HG03045 (cell line): Measurements from ENCODE around the gene ILDR2.

Experiments used
- ATAC-seq: cut with Tn5 transposase; IDR thresholded peaks from one replicate; pipeline ENCODE4 v1.9.1; 2021; ENCODE audit warnings: mild to moderate bottlenecking, moderate library complexity; ENCODE audit not compliant: unreplicated experiment

The ILDR2 gene

DNA sequence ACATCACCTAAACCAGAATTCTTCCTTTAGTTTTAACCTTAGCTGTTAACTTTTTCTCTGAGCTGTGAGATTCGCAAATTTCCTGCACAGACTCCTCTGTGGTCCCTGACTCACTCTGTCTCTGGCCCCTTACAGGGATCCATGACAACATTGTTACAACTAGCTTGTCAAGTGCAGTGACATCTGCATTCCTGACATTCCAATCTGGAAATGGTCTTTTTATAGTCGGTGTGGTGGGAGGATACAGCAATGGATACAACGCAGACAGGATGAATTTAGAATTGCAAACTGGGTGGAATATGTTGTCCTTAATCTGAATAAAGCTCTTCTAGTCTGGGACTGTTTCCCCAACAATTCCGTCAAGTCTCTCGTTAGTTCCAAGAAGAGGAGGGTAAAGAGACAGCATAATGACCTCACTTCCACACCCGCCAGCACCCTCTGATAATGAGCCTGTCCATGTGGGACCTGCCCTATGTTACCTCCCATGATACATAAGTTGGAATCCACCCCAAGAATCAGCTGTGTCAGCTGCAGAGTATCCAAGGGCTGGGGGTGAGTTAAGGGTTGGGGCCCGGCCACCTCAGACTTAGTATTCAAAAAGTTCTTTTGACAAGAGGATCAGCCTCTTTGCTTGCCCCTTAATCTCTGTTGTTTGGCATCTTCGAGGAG lies 49.4 kb downstream of the ILDR2 start:
- no peak for ATAC-seq

DNA sequence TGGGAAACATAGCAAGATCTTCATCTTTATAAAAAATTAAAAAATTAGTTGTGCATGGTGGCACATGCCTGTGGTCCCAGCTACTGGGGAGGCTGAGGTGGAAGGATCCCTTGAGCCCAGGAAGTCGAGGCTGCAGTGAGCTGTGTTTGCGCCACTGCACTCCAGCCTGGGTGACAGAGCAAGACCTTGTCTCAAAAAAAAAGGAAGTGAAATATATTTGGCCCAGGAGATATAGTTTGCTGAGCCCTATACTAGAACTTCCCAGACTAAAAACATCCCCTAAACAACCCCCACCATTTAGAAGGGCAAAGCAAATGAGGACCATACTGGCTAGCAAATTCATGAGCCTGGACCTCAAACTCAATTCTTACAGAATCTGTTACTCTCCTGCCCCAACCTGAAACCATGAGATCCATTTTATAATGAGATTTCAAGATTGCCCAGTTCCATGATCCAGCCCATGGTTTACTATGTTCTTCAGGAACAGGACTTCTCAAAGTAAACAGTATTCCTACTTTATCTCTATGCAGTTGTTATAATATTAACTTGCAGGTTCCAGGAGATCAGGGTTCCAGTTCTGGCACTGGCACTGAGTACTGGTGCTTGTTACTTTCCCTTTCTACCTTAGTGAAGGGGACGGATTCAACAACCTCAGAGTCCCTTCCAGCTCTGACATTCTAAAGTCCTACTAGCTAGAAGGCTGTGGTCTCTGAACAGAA lies 50.4 kb downstream of the ILDR2 start:
- peak; percentile 61 for ATAC-seq

DNA sequence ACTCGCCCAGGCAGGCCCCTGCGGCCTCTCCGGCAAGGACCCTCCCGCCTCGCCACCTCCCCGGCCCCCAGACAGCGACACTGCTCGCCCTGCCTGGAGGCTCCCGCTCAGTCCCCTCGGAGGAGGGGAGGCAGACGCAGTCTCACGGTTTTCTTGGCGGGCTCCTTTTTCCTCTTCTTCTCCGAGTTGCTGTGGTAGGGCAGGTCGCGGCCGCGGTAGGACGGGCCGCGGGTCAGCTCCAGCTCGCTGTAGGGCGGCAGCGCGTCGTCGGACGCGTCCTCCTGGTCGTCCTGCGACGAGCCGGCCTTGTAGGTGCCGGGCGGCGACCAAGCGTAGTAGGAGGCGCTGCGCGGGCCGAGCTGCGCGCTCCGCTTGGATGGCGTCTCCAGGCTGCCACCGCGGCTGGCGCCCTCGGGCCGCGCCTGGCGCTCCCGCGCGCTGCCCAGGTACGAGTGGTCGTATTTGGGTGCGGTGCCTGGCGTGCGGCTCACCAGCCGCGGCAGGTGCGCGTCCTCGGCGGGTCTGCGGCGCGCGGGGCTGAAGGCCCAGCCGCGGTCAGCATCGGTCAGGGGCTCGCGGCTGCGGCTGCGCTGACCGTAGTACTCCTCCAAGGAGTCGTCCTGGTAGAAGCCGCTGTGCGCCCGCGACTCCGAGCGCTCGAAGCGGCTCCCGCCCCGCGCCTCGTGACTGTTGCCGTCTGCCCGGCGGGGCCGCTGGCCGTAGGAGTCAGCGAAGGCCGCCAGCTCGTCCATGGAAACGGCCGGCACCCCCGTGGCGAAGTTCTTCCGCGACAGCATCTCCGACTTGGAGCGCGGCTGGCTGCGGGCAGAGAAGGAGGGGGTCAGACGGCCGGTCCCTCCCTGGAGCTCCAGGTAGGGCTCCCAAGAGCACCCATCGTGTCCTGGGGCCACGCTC lies 54.5 kb downstream of the ILDR2 start:
- ATAC-seq = no peak

DNA sequence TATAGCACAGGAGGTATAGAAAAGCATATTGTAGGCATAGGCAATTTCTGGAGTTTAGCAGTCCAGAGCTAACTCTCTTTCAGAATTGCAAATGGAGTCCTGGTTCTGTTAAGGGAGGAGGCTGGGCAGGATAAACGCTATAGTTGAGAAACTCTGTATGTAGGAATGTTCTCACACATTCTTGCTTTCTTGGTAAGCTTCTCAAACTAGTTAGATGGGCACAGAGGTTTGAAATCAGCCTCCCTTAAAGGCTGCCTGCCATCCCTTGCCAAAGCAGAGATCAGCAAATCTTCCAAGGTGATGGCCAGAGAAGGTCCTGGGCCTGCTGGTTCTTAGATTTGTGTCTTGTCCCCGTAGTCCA lies 56.4 kb downstream of the ILDR2 start:
- no peak for ATAC-seq

DNA sequence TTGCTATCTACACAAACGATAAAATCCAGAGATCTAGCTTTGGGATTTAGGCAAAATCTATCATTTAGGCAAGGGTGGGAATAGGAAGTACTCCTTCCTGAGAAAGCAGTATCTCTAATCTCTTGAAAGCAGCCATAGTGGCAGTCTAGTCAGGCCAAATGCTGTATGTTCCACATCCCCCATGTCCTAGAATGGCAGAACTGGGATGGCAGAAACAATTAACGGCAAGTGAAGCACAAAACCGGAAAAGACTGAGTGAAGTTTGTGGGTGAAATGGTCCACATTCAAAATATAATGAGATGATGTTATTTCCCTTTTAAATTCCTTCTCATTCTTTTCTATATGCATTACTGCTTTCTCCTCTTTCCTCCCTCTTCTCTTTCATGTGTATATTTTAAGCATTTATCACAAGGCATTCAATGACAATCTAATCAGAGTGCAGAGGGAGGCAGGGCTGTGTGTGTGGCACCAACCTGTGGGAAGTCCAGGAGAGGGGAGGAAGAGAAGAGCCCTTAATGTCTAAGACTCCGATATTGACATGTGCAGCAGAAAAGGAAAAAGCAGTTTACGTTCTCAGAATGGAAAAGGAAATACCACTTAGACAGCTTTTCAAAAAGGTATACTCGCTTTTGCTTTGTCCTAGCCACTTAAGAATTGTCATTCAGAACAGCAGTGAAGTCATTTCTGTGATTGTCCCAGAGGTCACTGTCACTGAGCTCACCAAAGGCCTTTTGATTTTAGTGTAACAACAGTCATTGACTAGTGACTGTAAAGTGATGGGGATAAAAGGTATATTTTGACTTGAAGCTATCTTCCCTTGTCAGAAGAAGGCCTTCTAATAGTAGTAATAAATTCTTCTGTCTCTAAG lies 57.0 kb downstream of the ILDR2 start:
- ATAC-seq = no peak

DNA sequence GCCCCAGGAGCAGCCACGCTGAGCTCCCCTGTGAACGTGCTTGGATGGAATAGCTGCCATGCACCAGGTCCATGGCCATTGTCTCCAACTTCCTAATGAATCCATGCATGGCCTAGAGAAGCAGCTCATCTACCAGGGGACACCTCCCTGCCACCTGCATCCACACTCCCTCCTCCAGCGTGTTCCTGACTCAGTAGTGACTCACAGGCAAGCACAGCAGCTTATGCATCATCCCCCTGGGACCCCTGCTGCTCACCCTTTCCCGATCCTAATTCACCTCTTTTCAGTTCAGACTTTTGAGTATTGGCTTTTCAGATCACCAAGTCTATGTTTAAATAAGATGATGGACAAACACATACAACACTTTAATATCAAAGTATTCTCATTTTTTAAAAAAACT lies 59.4 kb downstream of the ILDR2 start:
- ATAC-seq = no peak

DNA sequence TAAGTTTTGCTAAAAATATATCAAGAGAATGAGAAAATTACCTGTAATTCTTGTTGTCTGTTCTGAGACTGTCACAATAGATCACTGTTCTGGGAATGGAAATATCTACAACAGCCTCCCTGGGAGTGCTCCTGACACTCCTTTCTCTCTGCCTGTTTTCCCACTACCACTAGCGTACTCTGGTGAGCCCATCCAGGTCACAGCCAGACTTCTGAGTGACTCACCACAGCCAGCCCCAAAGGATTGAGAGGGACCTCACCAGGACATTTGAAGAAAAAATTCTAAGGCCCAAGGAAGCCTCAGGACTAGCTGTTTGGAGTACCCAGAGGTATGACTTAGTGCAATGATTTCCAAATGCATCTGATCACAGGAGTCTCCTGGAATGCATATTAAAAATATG lies 60.3 kb downstream of the ILDR2 start:
- ATAC-seq = no peak

DNA sequence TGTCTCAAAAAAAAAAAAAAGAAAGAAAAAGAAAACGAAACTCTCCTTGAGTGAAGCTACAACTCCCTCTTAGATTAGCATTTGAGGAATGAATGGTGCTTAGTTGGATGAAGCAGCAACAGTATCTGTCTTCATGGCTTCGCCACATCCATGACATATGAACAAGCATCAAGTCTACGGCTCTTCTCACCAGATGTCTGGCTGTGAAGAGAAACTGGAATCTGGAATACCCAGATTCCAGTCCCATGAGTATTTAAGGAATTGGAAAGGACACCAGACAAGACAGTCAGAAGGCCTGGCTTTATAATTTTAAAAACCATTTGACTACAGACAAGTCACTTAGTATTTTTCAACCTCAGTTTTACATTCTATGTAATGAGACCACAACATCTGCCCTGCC lies 61.2 kb downstream of the ILDR2 start:
- ATAC-seq = no peak

DNA sequence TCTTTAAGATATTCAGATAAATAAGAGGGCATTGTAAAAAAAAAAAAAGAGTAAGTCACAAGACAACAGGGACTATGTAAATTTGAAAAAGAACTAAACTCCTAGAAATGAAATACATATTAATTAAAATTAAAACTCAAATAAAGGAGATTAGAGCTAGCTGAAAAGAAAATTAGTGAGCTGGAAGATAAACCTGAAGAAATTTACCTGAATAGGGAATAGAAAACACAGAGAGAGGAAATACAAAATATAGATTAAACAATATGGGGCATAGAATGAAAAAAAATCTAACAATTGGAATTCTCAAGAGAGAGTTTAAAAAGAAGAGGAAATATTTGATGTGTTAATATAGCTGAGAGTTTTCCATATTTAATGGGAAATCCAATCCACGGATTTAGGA lies 63.7 kb downstream of the ILDR2 start:
- no peak for ATAC-seq

DNA sequence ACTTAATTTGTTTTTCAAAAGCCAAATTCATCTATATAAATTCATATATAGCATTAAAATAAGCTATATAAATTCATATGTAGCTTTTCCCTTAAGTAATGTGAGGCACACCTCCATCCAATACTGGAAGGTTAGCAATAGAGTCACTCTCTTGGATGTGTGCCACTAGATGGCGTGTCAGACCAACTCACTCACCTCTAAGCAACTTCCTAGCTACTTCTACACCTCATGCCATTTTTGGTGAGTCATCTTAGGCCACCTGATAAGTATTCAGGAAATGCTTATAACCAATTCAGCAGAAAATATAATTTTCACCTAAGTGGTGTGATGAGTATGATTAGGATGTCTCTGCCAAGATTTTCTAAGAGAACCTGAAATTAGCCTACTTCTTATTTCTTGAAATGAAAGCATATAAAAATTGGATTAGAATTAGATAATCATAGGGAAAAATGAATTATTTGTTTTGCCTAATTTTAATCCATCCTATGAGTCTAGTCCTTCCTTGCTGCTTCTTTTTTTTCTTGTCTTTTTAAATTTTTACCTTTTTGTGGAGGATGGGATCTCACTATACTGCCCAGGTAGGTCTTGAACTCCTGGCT lies 64.8 kb downstream of the ILDR2 start:
- peak; percentile 98 for ATAC-seq

DNA sequence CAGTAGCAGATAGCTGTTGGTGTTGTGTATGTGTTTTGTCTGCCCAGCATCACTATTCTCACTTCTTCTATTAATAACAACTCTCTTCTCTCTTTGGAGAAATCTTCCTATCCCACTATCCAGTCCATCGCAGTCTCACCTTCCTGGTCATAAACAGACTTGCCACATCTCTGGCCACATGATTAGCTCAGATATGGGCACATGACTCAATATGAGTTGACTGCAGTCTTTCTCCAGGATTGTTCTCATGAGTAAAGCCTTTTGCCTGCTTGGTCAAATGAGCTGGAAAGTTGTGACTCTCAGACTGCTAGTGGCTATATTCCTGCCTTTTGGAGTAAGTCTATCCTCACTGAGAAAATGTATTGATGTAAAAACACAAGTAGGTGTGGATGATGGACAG lies 66.4 kb downstream of the ILDR2 start:
- no peak for ATAC-seq

DNA sequence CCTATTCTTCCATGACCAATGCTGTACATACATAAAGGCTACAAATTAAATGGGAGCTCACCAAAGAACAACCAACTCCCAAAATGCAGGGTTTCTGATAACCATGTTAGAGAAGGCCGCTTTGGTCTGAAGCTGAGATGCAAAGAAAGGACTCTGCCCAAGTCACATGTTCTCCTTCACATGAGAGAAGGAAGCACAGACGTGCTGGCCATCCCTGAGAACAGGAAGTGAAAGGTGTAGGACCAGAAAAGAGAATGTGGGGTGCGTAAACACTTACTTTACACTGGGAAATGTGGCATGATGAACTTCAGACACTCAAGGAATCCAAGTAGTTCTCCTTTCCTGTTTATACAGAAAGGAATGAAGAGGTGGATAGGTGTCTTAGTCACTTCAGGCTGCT lies 67.6 kb downstream of the ILDR2 start:
- no peak for ATAC-seq

DNA sequence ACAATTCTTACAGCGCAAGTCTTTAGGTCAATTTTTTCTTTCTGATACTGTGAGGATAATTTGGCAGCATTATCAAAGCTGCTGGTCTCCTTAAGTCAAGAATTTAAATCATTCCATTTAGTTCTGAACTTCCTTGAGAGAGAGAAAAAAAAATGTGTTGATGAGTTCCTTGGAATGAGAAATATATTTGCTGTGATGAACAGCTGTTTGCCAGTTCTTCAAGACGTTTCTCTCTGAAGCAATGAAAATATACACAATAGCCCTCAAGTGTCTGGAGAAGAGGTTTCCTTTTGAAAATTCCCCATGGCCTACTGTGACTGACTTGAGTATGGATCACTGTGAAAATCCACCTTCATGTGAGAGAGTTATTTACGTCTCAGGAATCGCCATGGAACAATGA lies 68.3 kb downstream of the ILDR2 start:
- ATAC-seq = no peak

DNA sequence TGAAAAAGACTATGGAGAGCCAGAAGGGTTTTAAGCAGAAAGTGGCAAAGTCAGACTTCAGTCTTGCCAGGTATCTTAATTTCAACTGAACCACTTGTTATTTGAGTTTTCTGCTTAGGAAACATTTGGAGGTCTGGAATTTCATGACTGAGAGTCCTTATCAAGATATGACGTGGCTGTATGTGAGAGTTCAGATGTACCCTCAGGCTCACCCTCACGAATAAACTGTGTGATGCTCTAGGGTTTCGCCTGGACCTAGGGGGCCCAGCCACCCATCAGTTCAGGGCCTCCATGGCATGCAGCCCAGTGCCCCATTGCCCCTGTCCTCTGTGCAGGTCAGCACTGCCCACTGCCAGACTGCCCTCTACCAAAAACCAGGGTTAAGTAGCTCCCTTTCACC lies 68.7 kb downstream of the ILDR2 start:
- ATAC-seq = no peak

DNA sequence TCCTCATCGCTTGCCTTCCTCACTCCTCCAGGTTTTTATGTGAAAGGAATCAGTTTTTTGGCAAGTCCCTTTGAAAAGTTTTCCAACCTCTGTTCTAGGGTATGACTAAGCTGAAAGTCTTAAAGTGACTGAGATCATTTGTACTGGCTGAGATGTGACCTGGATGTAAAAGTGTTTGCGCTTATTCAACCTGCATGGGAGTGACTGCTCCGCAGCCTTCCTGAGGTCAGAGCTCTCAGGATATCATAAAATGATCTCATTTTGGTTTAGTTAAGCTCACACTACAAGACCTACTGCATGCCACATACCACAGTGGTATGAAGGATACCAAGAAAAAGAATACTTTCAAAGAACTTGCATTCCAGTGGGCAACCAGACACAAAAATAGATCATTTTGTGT lies 69.4 kb downstream of the ILDR2 start:
- no peak for ATAC-seq

DNA sequence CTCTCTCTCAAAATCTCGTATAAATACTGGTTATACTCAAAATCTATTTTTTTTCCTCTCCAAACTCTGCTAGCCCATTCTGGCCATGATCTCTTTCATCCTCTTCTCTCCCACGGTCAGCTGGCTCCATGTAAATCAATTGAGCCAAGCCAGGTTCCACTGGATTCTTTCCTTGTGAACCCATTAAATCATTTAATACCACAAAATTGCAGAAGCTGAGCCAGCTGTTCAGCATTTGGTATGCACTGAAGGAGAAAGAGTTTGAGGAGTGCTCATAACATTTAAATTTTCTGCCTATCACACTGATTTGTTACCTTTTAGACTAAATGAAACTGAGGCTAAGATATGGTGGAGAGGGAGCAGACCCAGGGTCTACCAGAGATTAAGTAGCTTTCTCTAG lies 70.2 kb downstream of the ILDR2 start:
- ATAC-seq = no peak

DNA sequence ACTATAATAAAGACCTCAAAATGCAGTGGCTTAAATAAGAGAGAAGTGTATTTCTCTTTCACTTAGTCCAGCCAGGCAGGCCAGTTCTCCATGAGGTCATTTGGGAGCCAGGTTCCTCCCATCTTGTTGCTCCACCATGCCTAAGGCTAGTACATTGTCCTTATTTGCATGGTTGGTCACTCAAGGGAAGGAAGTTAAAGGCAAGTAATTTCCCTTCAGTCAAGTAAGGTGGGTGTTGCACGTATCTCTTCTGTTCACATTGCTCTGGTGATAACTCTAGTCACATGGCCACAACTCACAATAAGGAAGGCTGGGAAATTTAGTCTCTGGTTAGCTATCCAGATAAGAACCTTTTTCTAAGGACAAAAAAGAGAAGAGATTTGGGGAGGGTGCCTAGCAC lies 72.1 kb downstream of the ILDR2 start:
- ATAC-seq = no peak

DNA sequence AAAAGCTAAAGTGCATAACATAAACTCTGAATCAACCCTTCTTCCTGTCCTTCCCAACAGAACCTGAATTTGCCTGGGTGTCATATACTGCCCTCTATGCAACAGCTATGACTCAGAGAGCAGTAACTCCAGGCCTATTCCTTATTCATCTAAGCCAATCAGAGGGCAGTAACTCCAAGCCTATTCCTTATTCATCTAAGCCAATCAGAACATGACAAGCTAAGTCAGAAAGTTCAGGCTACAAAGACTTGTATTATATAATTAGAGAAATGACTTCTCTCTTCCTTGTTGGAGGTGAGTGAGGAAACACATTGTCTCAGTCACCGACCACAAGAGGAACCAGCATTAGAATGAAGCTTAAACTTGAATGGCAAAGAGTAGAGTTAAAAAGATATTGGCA lies 73.1 kb downstream of the ILDR2 start:
- ATAC-seq = no peak

DNA sequence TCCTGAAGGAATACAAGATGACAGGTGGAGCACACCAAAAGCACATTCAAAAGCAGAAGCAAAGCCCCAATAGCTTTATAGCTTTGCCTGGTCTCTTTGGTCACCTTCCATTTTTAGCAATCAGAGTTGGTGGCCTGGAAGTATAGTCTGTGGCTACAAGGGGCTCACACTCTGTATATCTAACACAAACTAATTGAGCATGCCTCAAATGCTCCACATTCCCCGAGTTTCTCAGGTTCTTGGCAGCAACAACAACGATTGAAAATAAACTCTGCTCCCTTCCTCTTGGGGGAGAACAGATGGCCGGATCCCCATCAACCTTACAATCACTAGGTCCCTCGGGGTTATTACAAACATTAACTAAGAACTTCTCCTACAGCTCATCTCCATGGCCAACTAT lies 74.4 kb downstream of the ILDR2 start:
- ATAC-seq = no peak

DNA sequence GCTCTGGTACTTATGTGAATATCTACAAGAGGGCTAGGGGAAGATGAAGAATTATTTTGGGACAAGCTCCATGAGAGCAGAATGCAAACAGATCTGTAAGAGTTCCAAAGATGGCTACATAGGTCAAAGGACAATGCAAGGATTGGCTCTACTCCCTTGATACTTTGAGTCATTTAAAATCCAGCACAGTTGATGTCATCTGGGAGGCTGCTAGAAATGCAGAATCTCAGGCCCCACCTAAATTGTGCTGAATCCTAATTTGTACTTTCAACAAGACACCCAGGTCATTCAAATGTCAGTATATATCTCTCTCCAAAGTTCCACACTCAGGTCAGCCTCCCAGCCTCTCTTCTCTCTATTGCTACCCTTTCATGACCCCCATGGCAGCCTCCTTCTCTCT lies 75.6 kb downstream of the ILDR2 start:
- no peak for ATAC-seq

DNA sequence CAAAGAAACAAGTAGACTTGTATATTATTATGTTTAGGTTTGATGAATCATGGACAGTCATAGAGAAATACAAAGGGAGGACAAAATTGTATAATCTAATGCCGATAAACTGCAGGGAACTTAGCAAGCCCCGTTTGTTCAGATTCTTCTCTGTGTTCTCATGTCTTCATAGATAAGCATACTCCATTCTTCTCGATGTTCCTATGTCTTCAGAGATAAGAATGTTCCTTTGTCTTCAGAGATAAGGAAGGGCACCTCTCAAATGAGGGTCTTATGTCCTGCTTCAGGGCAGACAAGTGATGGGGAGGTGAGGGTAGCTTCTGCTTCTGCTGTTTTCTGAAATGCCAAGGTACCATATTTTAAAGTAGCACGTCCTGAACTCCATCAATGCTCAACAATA lies 79.6 kb downstream of the ILDR2 start:
- no peak for ATAC-seq
